Osteocyte (in vitro differentiated cells): ENCODE results near the gene STAU1. TPM values are rescaled to one million over a fixed set of nuclear protein-coding genes. Genes with fewer than 3 reads are reported as not detected.
"Not testable (repeated sequence)": the region's sequence is repeated elsewhere in the genome, so short reads cannot be mapped to it uniquely, and the experiment has no call there.

Experiments used
- DNase-seq: peaks from one replicate; pipeline ENCODE4 v3.0.0; 2021; ENCODE audit warnings: mixed read lengths; ENCODE audit not compliant: unreplicated experiment; ENCODE audit errors: extremely low spot score
- H3K27ac Mint-ChIP-seq: one replicate; pipeline ENCODE4 v1.8.0; 2021; ENCODE audit warnings: mild to moderate bottlenecking, mixed read lengths; ENCODE audit not compliant: unreplicated experiment
- H3K27me3 Mint-ChIP-seq: one replicate; pipeline ENCODE4 v1.8.0; 2021; ENCODE audit warnings: mixed read lengths; ENCODE audit not compliant: unreplicated experiment
- H3K36me3 Mint-ChIP-seq: one replicate; pipeline ENCODE4 v1.8.0; 2021; ENCODE audit warnings: mixed read lengths; ENCODE audit not compliant: unreplicated experiment
- H3K4me1 Mint-ChIP-seq: one replicate; pipeline ENCODE4 v1.8.0; 2021; ENCODE audit warnings: mixed read lengths; ENCODE audit not compliant: unreplicated experiment
- H3K4me3 Mint-ChIP-seq: one replicate; pipeline ENCODE4 v1.8.0; 2021; ENCODE audit warnings: mild to moderate bottlenecking, moderate library complexity, mixed read lengths; ENCODE audit not compliant: unreplicated experiment
- H3K9me3 Mint-ChIP-seq: one replicate; pipeline ENCODE4 v1.8.0; 2021; ENCODE audit warnings: mixed read lengths; ENCODE audit not compliant: unreplicated experiment
- total RNA-seq: library from RNA; stranded (reverse); gene quantifications from 2 replicates; pipeline ENCODE4 v1.2.1, GENCODE V29; 2021
- TF ChIP-seq, protein P1 (sequence below): fragments of 200-600 bp; sonication (generic); IDR thresholded peaks from 2 replicates; pipeline ENCODE4 v1.5.0; 2021; ENCODE audit warnings: antibody characterized with exemption, mild to moderate bottlenecking, moderate library complexity

The STAU1 gene
- total RNA-seq, 1 donor from 2014 or later, result 83.1 TPM

DNA sequence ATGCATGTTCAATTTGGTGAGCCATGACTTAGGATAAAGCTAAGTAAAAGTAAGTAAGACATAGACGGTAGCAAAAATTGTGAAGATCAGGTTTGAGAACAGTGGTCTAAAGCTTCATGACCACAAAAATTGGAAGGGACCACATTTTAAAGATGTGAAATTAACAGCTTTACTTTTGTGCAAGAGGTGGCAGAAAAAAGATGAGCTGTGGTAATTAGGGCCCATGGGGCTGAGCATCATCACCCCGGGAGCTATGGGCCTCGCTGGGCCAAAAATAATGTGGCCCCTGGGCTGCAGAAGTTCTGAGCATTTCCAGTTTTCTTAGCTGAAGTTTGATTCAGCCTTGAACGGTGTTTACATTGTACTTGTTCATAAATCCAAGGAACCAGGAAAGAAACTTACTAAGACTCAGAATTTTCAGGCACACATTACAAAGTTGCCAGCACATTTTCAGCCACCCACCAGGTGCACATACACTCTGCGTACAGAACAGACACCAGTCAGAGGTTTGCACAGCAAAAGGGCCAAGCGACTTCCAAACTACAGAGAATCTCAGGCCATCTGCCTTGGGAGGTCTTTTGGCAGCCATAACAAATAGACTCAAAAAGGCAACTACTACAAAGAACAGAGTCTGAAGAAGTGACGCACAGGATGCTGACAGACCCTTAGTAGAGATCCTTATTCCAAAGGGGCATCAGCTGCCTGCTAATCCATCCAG, 84.3 kb downstream of the STAU1 start:
- H3K36me3 Mint-ChIP-seq, result peaks cover 35% of the 10 kb centered on the region
- no peak for DNase-seq
- no peaks in the 10 kb centered on the region for H3K9me3 Mint-ChIP-seq
- H3K4me1 Mint-ChIP-seq, result peaks cover 6% of the 10 kb centered on the region
- no peak overlapping the region for H3K4me3 Mint-ChIP-seq
- H3K27ac Mint-ChIP-seq, result no peak overlapping the region
- H3K27me3 Mint-ChIP-seq, result no peaks in the 10 kb centered on the region
- TF ChIP-seq, protein P1, sequence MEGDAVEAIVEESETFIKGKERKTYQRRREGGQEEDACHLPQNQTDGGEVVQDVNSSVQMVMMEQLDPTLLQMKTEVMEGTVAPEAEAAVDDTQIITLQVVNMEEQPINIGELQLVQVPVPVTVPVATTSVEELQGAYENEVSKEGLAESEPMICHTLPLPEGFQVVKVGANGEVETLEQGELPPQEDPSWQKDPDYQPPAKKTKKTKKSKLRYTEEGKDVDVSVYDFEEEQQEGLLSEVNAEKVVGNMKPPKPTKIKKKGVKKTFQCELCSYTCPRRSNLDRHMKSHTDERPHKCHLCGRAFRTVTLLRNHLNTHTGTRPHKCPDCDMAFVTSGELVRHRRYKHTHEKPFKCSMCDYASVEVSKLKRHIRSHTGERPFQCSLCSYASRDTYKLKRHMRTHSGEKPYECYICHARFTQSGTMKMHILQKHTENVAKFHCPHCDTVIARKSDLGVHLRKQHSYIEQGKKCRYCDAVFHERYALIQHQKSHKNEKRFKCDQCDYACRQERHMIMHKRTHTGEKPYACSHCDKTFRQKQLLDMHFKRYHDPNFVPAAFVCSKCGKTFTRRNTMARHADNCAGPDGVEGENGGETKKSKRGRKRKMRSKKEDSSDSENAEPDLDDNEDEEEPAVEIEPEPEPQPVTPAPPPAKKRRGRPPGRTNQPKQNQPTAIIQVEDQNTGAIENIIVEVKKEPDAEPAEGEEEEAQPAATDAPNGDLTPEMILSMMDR, result no peak

DNA sequence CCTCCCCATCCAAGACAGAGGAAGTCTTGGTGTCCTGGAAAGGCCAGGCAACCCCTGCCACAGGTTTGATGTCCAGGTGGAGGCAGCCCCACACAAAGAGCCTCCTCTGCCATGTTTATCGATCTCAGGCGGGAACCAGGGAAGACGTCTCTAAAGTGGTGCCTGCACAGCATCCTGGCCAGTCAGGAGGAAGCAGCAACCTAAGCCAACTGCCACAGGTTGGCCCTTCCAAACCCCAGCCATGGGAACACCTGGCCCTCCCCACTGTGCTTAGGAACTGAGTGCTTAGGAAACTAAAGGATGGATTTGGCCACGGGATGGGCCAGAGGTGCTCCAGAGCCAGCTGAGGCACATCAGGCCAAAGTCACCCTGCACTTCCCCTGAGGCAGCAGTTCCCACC, 85.1 kb downstream of the STAU1 start:
- DNase-seq, result no peak
- TF ChIP-seq, protein P1, result no peak
- Mint-ChIP-seq H3K4me1 (peaks cover 6% of the 10 kb centered on the region), H3K36me3 (peaks cover 37% of the 10 kb centered on the region), H3K27ac (no peak overlapping the region), H3K4me3 (no peak overlapping the region), H3K27me3 (no peaks in the 10 kb centered on the region), H3K9me3 (no peaks in the 10 kb centered on the region)

- no peak for DNase-seq
- Mint-ChIP-seq H3K9me3 (no peaks in the 10 kb centered on the region), H3K27ac (peak overlapping the region; percentile 57), H3K4me3 (no peak overlapping the region), H3K27me3 (no peaks in the 10 kb centered on the region), H3K4me1 (peaks cover 6% of the 10 kb centered on the region), H3K36me3 (peaks cover 46% of the 10 kb centered on the region)
- TF ChIP-seq, protein P1, result no peak
Measured at GRCh38 chr20:49100972-49101371, 87.2 kb downstream of the STAU1 start.

- DNase-seq, H3K9me3 Mint-ChIP-seq, H3K27me3 Mint-ChIP-seq, H3K27ac Mint-ChIP-seq, H3K4me1 Mint-ChIP-seq, H3K4me3 Mint-ChIP-seq: not testable (repeated sequence)
- H3K36me3 Mint-ChIP-seq, result peaks cover 48% of the 10 kb centered on the region
Measured at GRCh38 chr20:49100292-49100691, 87.8 kb downstream of the STAU1 start.

GRCh38 chr20:49099011-49099410, 89.1 kb downstream of the STAU1 start:
- Mint-ChIP-seq H3K4me3 (no peak overlapping the region), H3K36me3 (peaks cover 53% of the 10 kb centered on the region), H3K27ac (no peak overlapping the region), H3K4me1 (peaks cover 6% of the 10 kb centered on the region), H3K27me3 (no peaks in the 10 kb centered on the region), H3K9me3 (no peaks in the 10 kb centered on the region)
- TF ChIP-seq, protein P1, result no peak
- no peak for DNase-seq
